Measurements from ENCODE around the gene NAMPT.

DNA sequence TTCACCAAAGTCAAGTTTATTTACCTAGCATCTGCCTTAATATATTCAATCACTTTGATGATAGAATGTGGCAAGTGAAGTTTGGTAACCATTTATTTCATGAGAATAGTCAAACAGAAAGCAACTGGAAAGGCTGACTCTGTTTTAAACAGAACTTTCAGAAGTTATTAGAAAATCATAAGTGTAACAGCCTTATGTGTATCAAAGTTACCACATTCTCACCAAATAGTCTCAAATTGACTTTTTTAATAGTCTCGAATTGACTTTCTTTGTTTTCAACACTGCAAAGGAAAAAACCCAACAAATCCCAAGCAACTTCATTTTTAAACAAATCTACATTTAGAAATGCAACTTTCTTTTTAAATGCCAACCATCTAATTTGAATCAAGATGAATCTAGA lies 29.5 kb downstream of the NAMPT start:
- TF ChIP-seq, protein P1, sequence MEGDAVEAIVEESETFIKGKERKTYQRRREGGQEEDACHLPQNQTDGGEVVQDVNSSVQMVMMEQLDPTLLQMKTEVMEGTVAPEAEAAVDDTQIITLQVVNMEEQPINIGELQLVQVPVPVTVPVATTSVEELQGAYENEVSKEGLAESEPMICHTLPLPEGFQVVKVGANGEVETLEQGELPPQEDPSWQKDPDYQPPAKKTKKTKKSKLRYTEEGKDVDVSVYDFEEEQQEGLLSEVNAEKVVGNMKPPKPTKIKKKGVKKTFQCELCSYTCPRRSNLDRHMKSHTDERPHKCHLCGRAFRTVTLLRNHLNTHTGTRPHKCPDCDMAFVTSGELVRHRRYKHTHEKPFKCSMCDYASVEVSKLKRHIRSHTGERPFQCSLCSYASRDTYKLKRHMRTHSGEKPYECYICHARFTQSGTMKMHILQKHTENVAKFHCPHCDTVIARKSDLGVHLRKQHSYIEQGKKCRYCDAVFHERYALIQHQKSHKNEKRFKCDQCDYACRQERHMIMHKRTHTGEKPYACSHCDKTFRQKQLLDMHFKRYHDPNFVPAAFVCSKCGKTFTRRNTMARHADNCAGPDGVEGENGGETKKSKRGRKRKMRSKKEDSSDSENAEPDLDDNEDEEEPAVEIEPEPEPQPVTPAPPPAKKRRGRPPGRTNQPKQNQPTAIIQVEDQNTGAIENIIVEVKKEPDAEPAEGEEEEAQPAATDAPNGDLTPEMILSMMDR (IDR thresholded peaks at IDR 0.05): no peak
- TF ChIP-seq ZFX (IDR thresholded peaks at IDR 0.05; ENCODE audit: borderline replicate concordance): no peak
